HepG2 (cell line): ENCODE results near the gene ZNF771. TPM values are rescaled to one million over a fixed set of nuclear protein-coding genes. Genes with fewer than 3 reads are reported as not detected.

Experiments used
- BATF2 ChIP-seq: sonication (generic); formaldehyde crosslinking; IDR thresholded peaks from 2 replicates; pipeline ENCODE4 v1.8.0; 2022; ENCODE audit warnings: mild to moderate bottlenecking, missing genetic modification reagents, moderate library complexity
- FIP1L1 ChIP-seq: fragments of 200-400 bp; formaldehyde crosslinking; IDR thresholded peaks from 2 replicates; pipeline ENCODE4 v1.6.1; 2018; ENCODE audit warnings: low read depth, mild to moderate bottlenecking, low read length, moderate library complexity, borderline replicate concordance; ENCODE audit not compliant: insufficient read depth
- FOXA3 ChIP-seq: IDR thresholded peaks from 2 replicates; pipeline ENCODE4 v1.6.1; 2016; ENCODE audit warnings: missing genetic modification reagents, missing compliant biosample characterization
- GRHL1 ChIP-seq: sonication (generic); formaldehyde crosslinking; conservative IDR thresholded peaks from 2 replicates; pipeline ENCODE4 v1.8.0; 2022; ENCODE audit warnings: missing genetic modification reagents
- MED1 ChIP-seq: sonication (generic); formaldehyde crosslinking; IDR thresholded peaks from 2 replicates; pipeline ENCODE4 v1.4.0; 2020; ENCODE audit warnings: missing genetic modification reagents
- MLLT10 ChIP-seq: sonication (generic); formaldehyde crosslinking; IDR thresholded peaks from 2 replicates; pipeline ENCODE4 v1.4.0; 2020; ENCODE audit warnings: missing genetic modification reagents
- NFKB2 ChIP-seq: sonication (generic); formaldehyde crosslinking; IDR thresholded peaks from 2 replicates; pipeline ENCODE4 v1.4.0; 2020; ENCODE audit warnings: missing genetic modification reagents, borderline replicate concordance
- PHB2 ChIP-seq: fragments of 450-650 bp; IDR thresholded peaks from 2 replicates; pipeline ENCODE4 v1.6.1; 2018; ENCODE audit not compliant: partially characterized antibody
- PLSCR1 ChIP-seq: sonication (generic); formaldehyde crosslinking; IDR thresholded peaks from 2 replicates; pipeline ENCODE4 v1.5.0; 2020; ENCODE audit warnings: missing genetic modification reagents, mild to moderate bottlenecking, borderline replicate concordance
- SIN3B ChIP-seq: fragments of 150-350 bp; IDR thresholded peaks from 2 replicates; pipeline ENCODE4 v1.6.1; 2014; ENCODE audit warnings: low read length
- SMAD1 ChIP-seq: sonication (generic); formaldehyde crosslinking; IDR thresholded peaks from 2 replicates; pipeline ENCODE4 v1.4.0; 2020; ENCODE audit warnings: missing genetic modification reagents, low read depth, mild to moderate bottlenecking, borderline replicate concordance
- SYNCRIP ChIP-seq: fragments of 200-400 bp; formaldehyde crosslinking; IDR thresholded peaks from 2 replicates; pipeline ENCODE4 v1.6.1; 2018; ENCODE audit warnings: mild to moderate bottlenecking, low read depth, low read length; ENCODE audit not compliant: insufficient read depth
- TOE1 ChIP-seq: sonication (generic); formaldehyde crosslinking; IDR thresholded peaks from 2 replicates; pipeline ENCODE4 v1.4.0; 2020; ENCODE audit warnings: mild to moderate bottlenecking, missing genetic modification reagents
- XRCC5 ChIP-seq: fragments of 200-400 bp; formaldehyde crosslinking; optimal IDR thresholded peaks from 2 replicates; pipeline ENCODE3; 2017; ENCODE audit warnings: mild to moderate bottlenecking, low read length
- ZMYM4 ChIP-seq: sonication (generic); formaldehyde crosslinking; IDR thresholded peaks from 2 replicates; pipeline ENCODE4 v1.8.1; 2023; ENCODE audit warnings: mild to moderate bottlenecking, missing genetic modification reagents
- ZNF276 ChIP-seq: sonication (generic); formaldehyde crosslinking; IDR thresholded peaks from 2 replicates; pipeline ENCODE4 v1.4.0; 2020; ENCODE audit warnings: mild to moderate bottlenecking, low read depth, missing genetic modification reagents
- ZNF367 ChIP-seq: sonication (generic); formaldehyde crosslinking; IDR thresholded peaks from 2 replicates; pipeline ENCODE4 v1.4.0; 2020; ENCODE audit warnings: missing genetic modification reagents, borderline replicate concordance
- ZNF772 ChIP-seq: sonication (generic); formaldehyde crosslinking; IDR thresholded peaks from 2 replicates; pipeline ENCODE4 v1.5.0; 2020; ENCODE audit warnings: mild to moderate bottlenecking, missing genetic modification reagents
- ZNF777 ChIP-seq: sonication (generic); formaldehyde crosslinking; IDR thresholded peaks from 2 replicates; pipeline ENCODE4 v1.4.0; 2020; ENCODE audit warnings: missing genetic modification reagents
- ZUFSP ChIP-seq: sonication (generic); formaldehyde crosslinking; IDR thresholded peaks from 2 replicates; pipeline ENCODE4 v1.9.0; 2021; ENCODE audit warnings: missing genetic modification reagents, mild to moderate bottlenecking, borderline replicate concordance
- polyA plus RNA-seq, 8 experiments: library from polyadenylated mRNA; depleted of rRNA in 3 of 8; stranded (reverse) in 7 of 8; unstranded in 1 of 8; fragments of >200 nt; fragmentation: Illumina TruSeq in 4 of 8; extraction: Trizol in 4 of 8; gene quantifications; 2 replicates each; pipeline versions ENCODE4 v1.2.1 to v1.2.3, GENCODE V29; 2011 to 2016; ENCODE audit warnings: low read depth in 4 of 8, missing spikeins in 1 of 8, mixed read lengths in 1 of 8; ENCODE audit not compliant: insufficient read depth in 1 of 8
- total RNA-seq, 5 experiments: library from RNA; depleted of rRNA; stranded (reverse); fragments of >200 nt; fragmentation: Illumina TruSeq; extraction: Trizol; gene quantifications; 2 replicates each; pipeline ENCODE4 v1.2.3, GENCODE V29; 2016; ENCODE audit warnings: low read depth in 1 of 5
- TF ChIP-seq, protein P1 (sequence below): fragments of 450-650 bp; IDR thresholded peaks from 2 replicates; pipeline ENCODE4 v1.6.1; 2017

Gene ZNF771
- total and polyA plus RNA-seq, 2 of the 13 experiments (the other 11 are each of a cell fraction or from before 2014, with no cell fraction given): 5.0 to 11.8 TPM

GRCh38 chr16:30407102-30407803, at the start of gene ZNF771 (continued):
- TF ChIP-seq, protein P1, sequence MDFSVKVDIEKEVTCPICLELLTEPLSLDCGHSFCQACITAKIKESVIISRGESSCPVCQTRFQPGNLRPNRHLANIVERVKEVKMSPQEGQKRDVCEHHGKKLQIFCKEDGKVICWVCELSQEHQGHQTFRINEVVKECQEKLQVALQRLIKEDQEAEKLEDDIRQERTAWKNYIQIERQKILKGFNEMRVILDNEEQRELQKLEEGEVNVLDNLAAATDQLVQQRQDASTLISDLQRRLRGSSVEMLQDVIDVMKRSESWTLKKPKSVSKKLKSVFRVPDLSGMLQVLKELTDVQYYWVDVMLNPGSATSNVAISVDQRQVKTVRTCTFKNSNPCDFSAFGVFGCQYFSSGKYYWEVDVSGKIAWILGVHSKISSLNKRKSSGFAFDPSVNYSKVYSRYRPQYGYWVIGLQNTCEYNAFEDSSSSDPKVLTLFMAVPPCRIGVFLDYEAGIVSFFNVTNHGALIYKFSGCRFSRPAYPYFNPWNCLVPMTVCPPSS: no peak
- peak; percentile 89 for TF ChIP-seq BATF2 (CRISPR knock-in tag)
- no peak for TF ChIP-seq SIN3B
- no peak for TF ChIP-seq GRHL1 (CRISPR knock-in tag)
- TF ChIP-seq XRCC5: peak; percentile 72
- TF ChIP-seq ZNF772 (CRISPR knock-in tag): peak; percentile 85
- no peak for TF ChIP-seq ZNF367 (CRISPR knock-in tag)
- 0 out of 2 replicates have a peak, but pooled peaks have one; percentile 58 for TF ChIP-seq TOE1 (CRISPR knock-in tag)
- peak; percentile 68 for TF ChIP-seq ZNF777 (CRISPR knock-in tag)
- no peak for TF ChIP-seq ZUFSP (CRISPR knock-in tag)
- TF ChIP-seq MED1 (CRISPR knock-in tag): peak; percentile 56; the same call in 1 of the 2 replicates
- TF ChIP-seq FIP1L1: 0 out of 2 replicates have a peak, but pooled peaks have one; percentile 62
- TF ChIP-seq SYNCRIP: no peak
- no peak for TF ChIP-seq MLLT10 (CRISPR knock-in tag)
- TF ChIP-seq ZMYM4: peak; percentile 87
- peak; percentile 72; the same call in 1 of the 2 replicates for TF ChIP-seq SMAD1 (CRISPR knock-in tag)
- no peak for TF ChIP-seq ZNF276 (CRISPR knock-in tag)
- no peak for TF ChIP-seq PHB2
- TF ChIP-seq PLSCR1 (CRISPR knock-in tag): no peak
- peak; percentile 91; the same call in 1 of the 2 replicates for TF ChIP-seq NFKB2 (CRISPR knock-in tag)
- TF ChIP-seq FOXA3 (CRISPR knock-in tag): peak; percentile 11; the same call in 1 of the 2 replicates
